ENCODE results near the gene DPP6. TPM values are rescaled to one million over a fixed set of nuclear protein-coding genes. Genes with fewer than 3 reads are reported as not detected.

The DPP6 gene
- total RNA-seq, 1 donor from 2014 or later: 0.39 TPM

GRCh38 chr7:154623399-154623798 lies 571.2 kb downstream of the DPP6 start:
- no peak for TF ChIP-seq EZH2 (IDR thresholded peaks at IDR 0.05)
- TF ChIP-seq EZH2phosphoT487 (IDR thresholded peaks at IDR 0.05): no peak
- TF ChIP-seq, protein P1, sequence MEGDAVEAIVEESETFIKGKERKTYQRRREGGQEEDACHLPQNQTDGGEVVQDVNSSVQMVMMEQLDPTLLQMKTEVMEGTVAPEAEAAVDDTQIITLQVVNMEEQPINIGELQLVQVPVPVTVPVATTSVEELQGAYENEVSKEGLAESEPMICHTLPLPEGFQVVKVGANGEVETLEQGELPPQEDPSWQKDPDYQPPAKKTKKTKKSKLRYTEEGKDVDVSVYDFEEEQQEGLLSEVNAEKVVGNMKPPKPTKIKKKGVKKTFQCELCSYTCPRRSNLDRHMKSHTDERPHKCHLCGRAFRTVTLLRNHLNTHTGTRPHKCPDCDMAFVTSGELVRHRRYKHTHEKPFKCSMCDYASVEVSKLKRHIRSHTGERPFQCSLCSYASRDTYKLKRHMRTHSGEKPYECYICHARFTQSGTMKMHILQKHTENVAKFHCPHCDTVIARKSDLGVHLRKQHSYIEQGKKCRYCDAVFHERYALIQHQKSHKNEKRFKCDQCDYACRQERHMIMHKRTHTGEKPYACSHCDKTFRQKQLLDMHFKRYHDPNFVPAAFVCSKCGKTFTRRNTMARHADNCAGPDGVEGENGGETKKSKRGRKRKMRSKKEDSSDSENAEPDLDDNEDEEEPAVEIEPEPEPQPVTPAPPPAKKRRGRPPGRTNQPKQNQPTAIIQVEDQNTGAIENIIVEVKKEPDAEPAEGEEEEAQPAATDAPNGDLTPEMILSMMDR (IDR thresholded peaks at IDR 0.05): no peak
- H3K4me1 ChIP-seq: no peaks in the 10 kb centered on the region
- no peak overlapping the region for H3K27ac ChIP-seq
- H3K4me3 Mint-ChIP-seq: no peak overlapping the region
- H3K4me2 ChIP-seq: no peak overlapping the region
- H3K27me3 Mint-ChIP-seq (ENCODE audit: insufficient read depth, low read depth): no peaks in the 10 kb centered on the region
- no peaks in the 10 kb centered on the region for H3K36me3 Mint-ChIP-seq
- no peaks in the 10 kb centered on the region for H3K27me3 ChIP-seq
- no peak overlapping the region for H3K27ac Mint-ChIP-seq
- no peaks in the 10 kb centered on the region for H3K9me3 Mint-ChIP-seq
- no peak overlapping the region for H2AFZ ChIP-seq (replicated peaks)
- no peak for DNase-seq (ENCODE audit: low spot score)
- no peaks in the 10 kb centered on the region for H3K79me2 ChIP-seq (ENCODE audit: low read depth)
- H4K20me1 ChIP-seq (ENCODE audit: low read depth): no peaks in the 10 kb centered on the region
- no peak overlapping the region for H3K9ac ChIP-seq
- no peaks in the 10 kb centered on the region for H3K36me3 ChIP-seq
- H3K4me3 ChIP-seq: no peak overlapping the region
- peaks cover 17% of the 10 kb centered on the region for H3K4me1 Mint-ChIP-seq
- H3K9me3 ChIP-seq (ENCODE audit: low read depth): no peaks in the 10 kb centered on the region
- no peaks in the 10 kb centered on the region for H3F3A ChIP-seq (ENCODE audit: low read depth)

DNA sequence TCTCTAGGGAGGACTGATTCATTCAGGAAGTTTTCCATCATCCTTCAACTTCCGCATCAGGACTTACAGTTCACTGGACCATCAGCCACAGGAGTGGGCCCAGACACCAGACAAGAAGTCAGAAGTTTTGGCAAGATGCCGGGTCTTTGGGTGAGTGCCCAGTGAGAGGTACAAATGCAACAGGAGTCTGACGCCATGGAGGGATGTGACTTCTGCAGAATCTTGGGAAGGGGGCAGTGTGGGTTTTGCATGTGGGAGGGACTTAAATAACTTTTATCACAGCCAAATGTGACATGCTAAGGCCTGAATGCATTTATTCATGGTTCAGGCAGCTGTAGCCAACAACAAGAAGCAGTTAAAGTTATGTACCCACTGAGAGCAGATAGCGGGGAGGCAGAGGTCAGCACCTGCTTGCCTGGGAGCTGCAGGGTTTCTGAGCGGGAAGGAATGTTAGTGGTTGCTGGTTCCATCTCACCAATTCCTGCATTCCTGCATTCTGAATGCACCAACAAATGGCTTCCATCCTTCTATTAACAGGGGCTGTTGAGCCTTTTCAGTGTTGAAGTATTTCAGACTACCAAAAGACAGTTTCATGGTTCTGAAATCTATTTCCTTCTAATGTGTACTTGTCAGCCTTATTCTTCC lies 575.6 kb downstream of the DPP6 start:
- H3K9ac ChIP-seq: no peak overlapping the region
- peaks cover 4% of the 10 kb centered on the region for H3K4me1 ChIP-seq
- H4K20me1 ChIP-seq (ENCODE audit: low read depth): no peaks in the 10 kb centered on the region
- H3F3A ChIP-seq (ENCODE audit: low read depth): no peaks in the 10 kb centered on the region
- TF ChIP-seq EZH2phosphoT487 (IDR thresholded peaks at IDR 0.05): no peak
- TF ChIP-seq EZH2 (IDR thresholded peaks at IDR 0.05): no peak
- H3K9me3 Mint-ChIP-seq: no peaks in the 10 kb centered on the region
- no peaks in the 10 kb centered on the region for H3K9me3 ChIP-seq (ENCODE audit: low read depth)
- DNase-seq (ENCODE audit: low spot score): no peak
- H3K79me2 ChIP-seq (ENCODE audit: low read depth): no peaks in the 10 kb centered on the region
- H3K27ac ChIP-seq: no peak overlapping the region
- H3K36me3 Mint-ChIP-seq: no peaks in the 10 kb centered on the region
- H3K4me1 Mint-ChIP-seq: peaks cover 34% of the 10 kb centered on the region
- no peaks in the 10 kb centered on the region for H3K36me3 ChIP-seq
- H3K4me3 ChIP-seq: no peak overlapping the region
- peaks cover 4% of the 10 kb centered on the region for H3K27me3 Mint-ChIP-seq (ENCODE audit: insufficient read depth, low read depth)
- H3K4me2 ChIP-seq: no peak overlapping the region
- H3K4me3 Mint-ChIP-seq: no peak overlapping the region
- H3K27ac Mint-ChIP-seq: no peak overlapping the region
- H2AFZ ChIP-seq (replicated peaks): no peak overlapping the region
- no peaks in the 10 kb centered on the region for H3K27me3 ChIP-seq

DNA sequence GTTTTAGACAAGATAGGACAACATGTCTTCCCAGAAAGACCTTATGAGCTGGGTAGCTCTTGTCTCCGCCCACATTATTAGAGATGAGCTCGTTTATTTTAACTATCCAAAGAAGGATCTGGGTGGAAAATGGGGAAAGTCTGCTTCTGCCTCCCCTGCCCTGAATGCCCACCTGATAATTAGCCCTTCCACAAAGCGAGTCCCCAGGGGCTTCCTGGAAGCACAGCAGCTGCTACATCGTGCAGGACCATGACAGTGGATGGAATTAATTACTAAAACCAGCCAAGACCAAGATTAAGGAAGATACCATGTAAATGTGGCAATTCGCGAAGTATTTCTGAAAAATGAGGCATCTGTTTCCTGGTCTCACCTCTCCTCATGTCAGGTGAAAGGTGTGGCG lies 576.4 kb downstream of the DPP6 start:
- H3K27me3 Mint-ChIP-seq (ENCODE audit: insufficient read depth, low read depth): peaks cover 4% of the 10 kb centered on the region
- Histone ChIP-seq H3K9ac (no peak overlapping the region), H4K20me1 (ENCODE audit: low read depth) (no peaks in the 10 kb centered on the region), H3F3A (ENCODE audit: low read depth) (no peaks in the 10 kb centered on the region), H3K79me2 (ENCODE audit: low read depth) (no peaks in the 10 kb centered on the region), H3K4me3 (no peak overlapping the region), H3K9me3 (ENCODE audit: low read depth) (no peaks in the 10 kb centered on the region), H3K4me1 (peaks cover 4% of the 10 kb centered on the region), H3K27ac (no peak overlapping the region), H3K27me3 (no peaks in the 10 kb centered on the region), H3K4me2 (no peak overlapping the region), H3K36me3 (no peaks in the 10 kb centered on the region), H2AFZ (replicated peaks) (no peak overlapping the region)
- H3K9me3 Mint-ChIP-seq: no peaks in the 10 kb centered on the region
- H3K27ac Mint-ChIP-seq: peak overlapping the region; percentile 79
- no peak for DNase-seq (ENCODE audit: low spot score)
- H3K4me3 Mint-ChIP-seq: no peak overlapping the region
- H3K4me1 Mint-ChIP-seq: peaks cover 34% of the 10 kb centered on the region
- no peaks in the 10 kb centered on the region for H3K36me3 Mint-ChIP-seq
- TF ChIP-seq, protein P1 (IDR thresholded peaks at IDR 0.05): no peak
- TF ChIP-seq EZH2 (IDR thresholded peaks at IDR 0.05): no peak
- no peak for TF ChIP-seq EZH2phosphoT487 (IDR thresholded peaks at IDR 0.05)

GRCh38 chr7:154631162-154631561 lies 579.0 kb downstream of the DPP6 start:
- Histone ChIP-seq H3K4me1 (peaks cover 4% of the 10 kb centered on the region), H3K4me3 (no peak overlapping the region), H3K79me2 (ENCODE audit: low read depth) (no peaks in the 10 kb centered on the region), H3K4me2 (no peak overlapping the region), H2AFZ (replicated peaks) (no peak overlapping the region), H3K27me3 (no peaks in the 10 kb centered on the region), H3K9me3 (ENCODE audit: low read depth) (no peaks in the 10 kb centered on the region), H3F3A (ENCODE audit: low read depth) (no peaks in the 10 kb centered on the region), H3K9ac (no peak overlapping the region), H3K27ac (no peak overlapping the region), H4K20me1 (ENCODE audit: low read depth) (no peaks in the 10 kb centered on the region), H3K36me3 (no peaks in the 10 kb centered on the region)
- Mint-ChIP-seq H3K36me3 (no peaks in the 10 kb centered on the region), H3K4me3 (no peak overlapping the region), H3K9me3 (no peaks in the 10 kb centered on the region), H3K4me1 (peaks cover 25% of the 10 kb centered on the region), H3K27ac (no peak overlapping the region), H3K27me3 (ENCODE audit: insufficient read depth, low read depth) (peaks cover 6% of the 10 kb centered on the region)
- DNase-seq (ENCODE audit: low spot score): no peak
- TF ChIP-seq, protein P1 (IDR thresholded peaks at IDR 0.05): no peak
- no peak for TF ChIP-seq EZH2phosphoT487 (IDR thresholded peaks at IDR 0.05)

All from neural progenitor cell (in vitro differentiated cells).